ENCODE results near the gene DEPP1. TPM values are rescaled to one million over a fixed set of nuclear protein-coding genes. Genes with fewer than 3 reads are reported as not detected.

Gene DEPP1
- polyA plus RNA-seq, 3 donors, result 7.7 to 10.3 (median 8.3) TPM

GRCh38 chr10:44956717-44957706, 21.6 kb downstream of the DEPP1 start:
- no peak for DNase-seq

- DNase-seq, result no peak
Observed at GRCh38 chr10:44956226-44956625, 22.4 kb downstream of the DEPP1 start.

GRCh38 chr10:44955413-44956070, 23.1 kb downstream of the DEPP1 start:
- DNase-seq, result no peak

- no peak for DNase-seq
Observed at GRCh38 chr10:44954962-44955361, 23.6 kb downstream of the DEPP1 start.

- no peak for DNase-seq
Observed at GRCh38 chr10:44954042-44954441, 24.6 kb downstream of the DEPP1 start.

GRCh38 chr10:44952779-44953231, 25.8 kb downstream of the DEPP1 start:
- no peak for DNase-seq

GRCh38 chr10:44951576-44952226, 26.9 kb downstream of the DEPP1 start:
- no peak for DNase-seq

- DNase-seq, result no peak
Observed at GRCh38 chr10:44950326-44951225, 28.0 kb downstream of the DEPP1 start.

- no peak for DNase-seq
Observed at GRCh38 chr10:44949915-44950314, 28.7 kb downstream of the DEPP1 start.

- no peak for DNase-seq
Observed at GRCh38 chr10:44949127-44949802, 29.3 kb downstream of the DEPP1 start.

GRCh38 chr10:44948642-44949041, 30.0 kb downstream of the DEPP1 start:
- DNase-seq, result no peak

- DNase-seq, result no peak
Observed at GRCh38 chr10:44947371-44948152, 31.0 kb downstream of the DEPP1 start.

GRCh38 chr10:44946205-44946604, 32.4 kb downstream of the DEPP1 start:
- no peak for DNase-seq

- DNase-seq, result no peak
Observed at GRCh38 chr10:44944354-44944753, 34.3 kb downstream of the DEPP1 start.

- DNase-seq, result no peak
Observed at GRCh38 chr10:44939691-44940401, 38.8 kb downstream of the DEPP1 start.

- DNase-seq, result no peak
Observed at GRCh38 chr10:44938956-44939355, 39.7 kb downstream of the DEPP1 start.

- no peak for DNase-seq
Observed at GRCh38 chr10:44937196-44938005, 41.2 kb downstream of the DEPP1 start.

GRCh38 chr10:44936314-44936975, 42.2 kb downstream of the DEPP1 start:
- DNase-seq, result no peak
